Measurements from ENCODE around the gene MCAM. TPM values are rescaled to one million over a fixed set of nuclear protein-coding genes. Genes with fewer than 3 reads are reported as not detected.
A peak's percentile ranks its signal among the peaks of the same experiment; 100 is the strongest.

MCAM gene
- total and polyA plus RNA-seq, 8 donors: 7.3 to 379 (median 70.4) TPM

- peak overlapping the region in 4 of 5 donors; percentile 48 to 95 (median 74) for H3K27ac ChIP-seq
- WGBS, 5 donors: 65 to 96% (median 90%) methylated on average over 4 to 5 of the region's 5 CpGs
These were observed 9.0 kb downstream of the MCAM start for GRCh38 chr11:119307974-119308373.

GRCh38 chr11:119307219-119307618 lies 9.7 kb downstream of the MCAM start:
- no peak for TF ChIP-seq POLR2AphosphoS5 (IDR thresholded peaks at IDR 0.05)
- TF ChIP-seq CTCF (IDR thresholded peaks at IDR 0.05): no peak
- no peak for TF ChIP-seq POLR2A (IDR thresholded peaks at IDR 0.05)
- no peak for TF ChIP-seq EP300 (IDR thresholded peaks at IDR 0.05)
- DNase-seq: no peak
- intact Hi-C loops (cut with DNase I; ENCODE audit: low total_unique reads): no loop called here
- Histone ChIP-seq H3K4me3 (no peak overlapping the region), H3K36me3 (peaks cover 14 to 93% (median 72%) of the 10 kb centered on the region in 4 donors), H3K4me1 (peaks cover 0 to 42% (median 13%) of the 10 kb centered on the region in 4 donors), H3K27me3 (no peaks in the 10 kb centered on the region), H3K9me3 (no peaks in the 10 kb centered on the region), H3K27ac (peak overlapping the region in 4 of 5 donors; percentile 48 to 95 (median 74))
- 56 to 96% (median 86%) methylated on average over 1 of the region's 1 CpG for WGBS, 5 donors

More at GRCh38 chr11:119307974-119308373, 9.0 kb downstream of the MCAM start:
- intact Hi-C loops (cut with DNase I; ENCODE audit: low total_unique reads): no loop called here
- no peaks in the 10 kb centered on the region for H3K9me3 ChIP-seq
- no peak overlapping the region for H3K4me3 ChIP-seq
- no peaks in the 10 kb centered on the region for H3K27me3 ChIP-seq
- DNase-seq: no peak
- H3K36me3 ChIP-seq: peaks cover 15 to 93% (median 68%) of the 10 kb centered on the region in 4 donors
- H3K4me1 ChIP-seq: peaks cover 0 to 42% (median 13%) of the 10 kb centered on the region in 4 donors
- TF ChIP-seq EP300 (IDR thresholded peaks at IDR 0.05): no peak
- no peak for TF ChIP-seq POLR2A (IDR thresholded peaks at IDR 0.05)
- TF ChIP-seq POLR2AphosphoS5 (IDR thresholded peaks at IDR 0.05): no peak
- no peak for TF ChIP-seq CTCF (IDR thresholded peaks at IDR 0.05)

GRCh38 chr11:119306373-119306890 lies 10.5 kb downstream of the MCAM start:
- WGBS, 5 donors: 60 to 82% (median 75%) methylated on average over 5 of the region's 5 CpGs
- peak in 1 of 2 donors; percentile 52 for DNase-seq
- H3K4me1 ChIP-seq: peaks cover 0 to 42% (median 15%) of the 10 kb centered on the region in 4 donors
- intact Hi-C loops (cut with DNase I; ENCODE audit: low total_unique reads): no loop called here
- TF ChIP-seq POLR2A (IDR thresholded peaks at IDR 0.05) (no peak), POLR2AphosphoS5 (IDR thresholded peaks at IDR 0.05) (peak in 2 of 3 donors; percentile 49 to 82)
- peaks cover 13 to 93% (median 73%) of the 10 kb centered on the region in 4 donors for H3K36me3 ChIP-seq
- H3K9me3 ChIP-seq: no peaks in the 10 kb centered on the region
- no peaks in the 10 kb centered on the region for H3K27me3 ChIP-seq
- no peak overlapping the region for H3K4me3 ChIP-seq
- H3K27ac ChIP-seq: peak overlapping the region in 4 of 5 donors; percentile 48 to 95 (median 74)

- H3K27ac ChIP-seq: peak overlapping the region in 4 of 5 donors; percentile 48 to 95 (median 74)
These were observed 11.2 kb downstream of the MCAM start for GRCh38 chr11:119305556-119306372.

More at GRCh38 chr11:119305556-119306372, 11.2 kb downstream of the MCAM start:
- peaks cover 0 to 45% (median 16%) of the 10 kb centered on the region in 4 donors for H3K4me1 ChIP-seq
- no peak for TF ChIP-seq POLR2A (IDR thresholded peaks at IDR 0.05)
- TF ChIP-seq CTCF (IDR thresholded peaks at IDR 0.05): no peak
- TF ChIP-seq EP300 (IDR thresholded peaks at IDR 0.05): no peak
- no peak for TF ChIP-seq POLR2AphosphoS5 (IDR thresholded peaks at IDR 0.05)
- no peaks in the 10 kb centered on the region for H3K9me3 ChIP-seq
- H3K27me3 ChIP-seq: no peaks in the 10 kb centered on the region
- intact Hi-C loops (cut with DNase I; ENCODE audit: low total_unique reads): no loop called here
- no peak for DNase-seq
- H3K36me3 ChIP-seq: peaks cover 13 to 93% (median 73%) of the 10 kb centered on the region in 4 donors
- H3K4me3 ChIP-seq: no peak overlapping the region
- WGBS, 5 donors: 75 to 86% (median 77%) methylated on average over 7 of the region's 7 CpGs
